ENCODE results near the gene ICOS.
"Not testable (repeated sequence)": the region's sequence is repeated elsewhere in the genome, so short reads cannot be mapped to it uniquely, and the experiment has no call there.

ICOS gene

GRCh38 chr2:203982276-203982675 is 45.7 kb downstream of the ICOS start:
- no peak for FAIRE-seq

- FAIRE-seq = no peak
These were observed 46.6 kb downstream of the ICOS start for GRCh38 chr2:203983064-203983715.

GRCh38 chr2:203985978-203986377 is 49.4 kb downstream of the ICOS start:
- FAIRE-seq = not testable (repeated sequence)

- FAIRE-seq = no peak
These were observed 51.4 kb downstream of the ICOS start for GRCh38 chr2:203987959-203988358.

GRCh38 chr2:203988500-203989260 is 52.1 kb downstream of the ICOS start:
- FAIRE-seq = no peak

- FAIRE-seq = no peak
These were observed 53.0 kb downstream of the ICOS start for GRCh38 chr2:203989521-203989920.

- FAIRE-seq = no peak
These were observed 55.9 kb downstream of the ICOS start for GRCh38 chr2:203992509-203992908.

GRCh38 chr2:203993011-203993410 is 56.4 kb downstream of the ICOS start:
- no peak for FAIRE-seq

- no peak for FAIRE-seq
These were observed 57.0 kb downstream of the ICOS start for GRCh38 chr2:203993560-203993959.

- FAIRE-seq = no peak
These were observed 58.2 kb downstream of the ICOS start for GRCh38 chr2:203994735-203995134.

GRCh38 chr2:203996692-203997091 is 60.1 kb downstream of the ICOS start:
- FAIRE-seq = no peak

- FAIRE-seq = no peak
These were observed 60.9 kb downstream of the ICOS start for GRCh38 chr2:203997481-203997880.

- no peak for FAIRE-seq
These were observed 61.6 kb downstream of the ICOS start for GRCh38 chr2:203997980-203998809.

- no peak for FAIRE-seq
These were observed 63.3 kb downstream of the ICOS start for GRCh38 chr2:203999835-204000234.

GRCh38 chr2:204000446-204000845 is 63.9 kb downstream of the ICOS start:
- no peak for FAIRE-seq

GRCh38 chr2:204003276-204003990 is 66.9 kb downstream of the ICOS start:
- no peak for FAIRE-seq

GRCh38 chr2:204004912-204005311 is 68.3 kb downstream of the ICOS start:
- no peak for FAIRE-seq

- no peak for FAIRE-seq
These were observed 69.6 kb downstream of the ICOS start for GRCh38 chr2:204005940-204006721.

- FAIRE-seq = no peak
These were observed 71.8 kb downstream of the ICOS start for GRCh38 chr2:204008352-204008751.

GRCh38 chr2:204010628-204011560 is 74.3 kb downstream of the ICOS start:
- FAIRE-seq = no peak

Data from G401.6 (cell line).